Esophagus muscularis mucosa (tissue), 4 donors: Measurements from ENCODE around the gene DNAJB12. TPM values are rescaled to one million over a fixed set of nuclear protein-coding genes. Genes with fewer than 3 reads are reported as not detected.

Experiments
- DNase-seq: peaks from one replicate; pipeline ENCODE4 v3.0.0-alpha.2; 2017; ENCODE audit errors: extremely low spot score
- H3K27ac ChIP-seq, 4 donors: fragments of 200-600 bp; sonication (generic); replicated peaks in 1 of 4; 1 replicate in 3 of 4; 2 replicates in 1 of 4; pipeline ENCODE4 v1.5.1; 2016 to 2019; ENCODE audit warnings: mild to moderate bottlenecking in 1 of 4
- H3K27me3 ChIP-seq, 4 donors: fragments of 200-600 bp; sonication (generic); one replicate each; pipeline versions ENCODE4 v1.5.1 to v1.6.0; 2016 to 2019
- H3K36me3 ChIP-seq, 4 donors: fragments of 200-600 bp; sonication (generic); one replicate each; pipeline ENCODE4 v1.5.1; 2016 to 2019
- H3K4me1 ChIP-seq, 4 donors: fragments of 200-600 bp; sonication (generic); one replicate each; pipeline ENCODE4 v1.5.1; 2016 to 2019
- H3K4me3 ChIP-seq, 4 donors: fragments of 200-600 bp; sonication (generic); 1 replicate in 2 of 4; 2 replicates in 2 of 4; pipeline ENCODE4 v1.5.1; 2016 to 2019; ENCODE audit warnings: mild to moderate bottlenecking in 4 of 4, moderate library complexity in 1 of 4
- H3K9me3 ChIP-seq, 4 donors: fragments of 200-600 bp; sonication (generic); 1 replicate in 3 of 4; 2 replicates in 1 of 4; pipeline ENCODE4 v1.5.1; 2016 to 2019
- CTCF ChIP-seq, 3 experiments: fragments of 200-600 bp in 2 of 3; fragments of 450-650 bp in 1 of 3; sonication (generic) in 2 of 3; IDR thresholded peaks; one replicate each; pipeline ENCODE4 v1.5.1; 2017 to 2019; ENCODE audit warnings: antibody characterized with exemption in 3 of 3, mild to moderate bottlenecking in 2 of 3, moderate library complexity in 1 of 3
- EP300 ChIP-seq: sonication (generic); formaldehyde crosslinking; IDR thresholded peaks from one replicate; pipeline ENCODE4 v1.6.1; 2017; ENCODE audit warnings: antibody characterized with exemption
- POLR2A ChIP-seq: fragments of 450-650 bp; IDR thresholded peaks from one replicate; pipeline ENCODE4 v1.6.1; 2017; ENCODE audit warnings: antibody characterized with exemption, moderate library complexity, mild to moderate bottlenecking, low read depth
- POLR2AphosphoS5 ChIP-seq, 2 donors: sonication (generic); formaldehyde crosslinking; IDR thresholded peaks; one replicate each; pipeline ENCODE4 v1.6.1; 2017; ENCODE audit warnings: antibody characterized with exemption in 2 of 2
- WGBS: methylation state at CpG from one replicate; pipeline ENCODE4 v1.1.5; 2018; 5-methylcytosine and 5-hydroxymethylcytosine counted together
- intact Hi-C: fragments of 100-400 bp; cut with DNase I; formaldehyde crosslinking; loops from one replicate; pipeline ENCODE4 v1.15.1; 2023
- total RNA-seq, 4 donors: library from RNA; depleted of rRNA; stranded (reverse); fragments of >200 nt; gene quantifications; one replicate each; pipeline versions ENCODE4 v1.1.0 to v1.2.1, GENCODE V29; 2016

DNAJB12 gene
- total RNA-seq, 4 donors from 2014 or later = 27.8 to 46.5 (median 37.8) TPM

- WGBS = 93% methylated on average over 6 of the region's 6 CpGs
- Histone ChIP-seq H3K27me3 (no peaks in the 10 kb centered on the region), H3K4me3 (no peak overlapping the region), H3K9me3 (no peaks in the 10 kb centered on the region), H3K4me1 (peaks cover 26 to 34% (median 33%) of the 10 kb centered on the region in 4 donors), H3K27ac (no peak overlapping the region), H3K36me3 (peaks cover 0 to 17% (median 3%) of the 10 kb centered on the region in 4 donors)
- DNase-seq = no peak
- no peak for TF ChIP-seq POLR2AphosphoS5 (IDR thresholded peaks at IDR 0.05)
- no peak for TF ChIP-seq EP300
- no peak for TF ChIP-seq POLR2A
- intact Hi-C loops = no loop called here
These were observed 1.4 kb upstream of the DNAJB12 start for GRCh38 chr10:72356115-72356514.

- Histone ChIP-seq H3K4me3 (peak overlapping the region; percentile 66 to 92 (median 77)), H3K9me3 (no peaks in the 10 kb centered on the region), H3K27me3 (no peaks in the 10 kb centered on the region), H3K4me1 (peaks cover 27 to 42% (median 38%) of the 10 kb centered on the region in 4 donors), H3K27ac (peak overlapping the region; percentile 92 to 98 (median 96)), H3K36me3 (peaks cover 0 to 25% (median 11%) of the 10 kb centered on the region in 4 donors)
- no peak for DNase-seq
- WGBS = 34% methylated on average over 7 of the region's 7 CpGs
- intact Hi-C loops = no loop called here
- no peak for TF ChIP-seq CTCF (IDR thresholded peaks at IDR 0.05)
- TF ChIP-seq POLR2A = no peak
- TF ChIP-seq POLR2AphosphoS5 (IDR thresholded peaks at IDR 0.05) = no peak
- TF ChIP-seq EP300 = no peak
These were observed 466 bp upstream of the DNAJB12 start for GRCh38 chr10:72355214-72355555.

- Histone ChIP-seq H3K27ac (peak overlapping the region; percentile 92 to 98 (median 96)), H3K36me3 (peaks cover 0 to 38% (median 17%) of the 10 kb centered on the region in 4 donors), H3K9me3 (no peaks in the 10 kb centered on the region), H3K4me1 (peaks cover 27 to 52% (median 41%) of the 10 kb centered on the region in 4 donors), H3K4me3 (peak overlapping the region; percentile 66 to 92 (median 77)), H3K27me3 (no peaks in the 10 kb centered on the region)
- no peak for DNase-seq
- intact Hi-C loops = no loop called here
- under 1% methylated on average over 23 of the region's 23 CpGs for WGBS
- TF ChIP-seq CTCF (IDR thresholded peaks at IDR 0.05) (no peak), EP300 (no peak), POLR2A (no peak), POLR2AphosphoS5 (IDR thresholded peaks at IDR 0.05) (no peak)
These were observed 759 bp downstream of the DNAJB12 start for GRCh38 chr10:72353965-72354355.

- peaks cover 0 to 44% (median 24%) of the 10 kb centered on the region in 4 donors for H3K36me3 ChIP-seq
- peak overlapping the region; percentile 92 to 98 (median 96) for H3K27ac ChIP-seq
- H3K4me1 ChIP-seq = peaks cover 27 to 56% (median 41%) of the 10 kb centered on the region in 4 donors
- intact Hi-C loops = no loop called here
- no peak for TF ChIP-seq CTCF (IDR thresholded peaks at IDR 0.05)
- DNase-seq = no peak
- H3K9me3 ChIP-seq = no peaks in the 10 kb centered on the region
- WGBS = 46% methylated on average over 18 of the region's 18 CpGs
- H3K27me3 ChIP-seq = no peaks in the 10 kb centered on the region
- peak overlapping the region; percentile 66 to 92 (median 77) for H3K4me3 ChIP-seq
These were observed 1.4 kb downstream of the DNAJB12 start for GRCh38 chr10:72353028-72353964.

GRCh38 chr10:72351479-72351878, 3.2 kb downstream of the DNAJB12 start:
- peaks cover 27 to 58% (median 41%) of the 10 kb centered on the region in 4 donors for H3K4me1 ChIP-seq
- WGBS = 89% methylated on average over 6 of the region's 6 CpGs
- no peak for DNase-seq
- H3K4me3 ChIP-seq = no peak overlapping the region
- no peaks in the 10 kb centered on the region for H3K27me3 ChIP-seq
- intact Hi-C loops = no loop called here
- H3K9me3 ChIP-seq = no peaks in the 10 kb centered on the region
- TF ChIP-seq CTCF (IDR thresholded peaks at IDR 0.05) = no peak
- H3K36me3 ChIP-seq = peaks cover 0 to 59% (median 37%) of the 10 kb centered on the region in 4 donors
- no peak overlapping the region for H3K27ac ChIP-seq
